Smooth muscle cell of the umbilical artery (primary cell): Measurements from ENCODE around the gene IDUA. TPM values are rescaled to one million over a fixed set of nuclear protein-coding genes. Genes with fewer than 3 reads are reported as not detected.

ENCODE experiments used
- total RNA-seq: library from RNA; depleted of rRNA; stranded (reverse); fragments of >200 nt; gene quantifications from 2 replicates; pipeline ENCODE4 v1.2.3, GENCODE V29; 2014

Gene IDUA
- 28.2 and 29.4 TPM in 2 replicates for total RNA-seq

DNA sequence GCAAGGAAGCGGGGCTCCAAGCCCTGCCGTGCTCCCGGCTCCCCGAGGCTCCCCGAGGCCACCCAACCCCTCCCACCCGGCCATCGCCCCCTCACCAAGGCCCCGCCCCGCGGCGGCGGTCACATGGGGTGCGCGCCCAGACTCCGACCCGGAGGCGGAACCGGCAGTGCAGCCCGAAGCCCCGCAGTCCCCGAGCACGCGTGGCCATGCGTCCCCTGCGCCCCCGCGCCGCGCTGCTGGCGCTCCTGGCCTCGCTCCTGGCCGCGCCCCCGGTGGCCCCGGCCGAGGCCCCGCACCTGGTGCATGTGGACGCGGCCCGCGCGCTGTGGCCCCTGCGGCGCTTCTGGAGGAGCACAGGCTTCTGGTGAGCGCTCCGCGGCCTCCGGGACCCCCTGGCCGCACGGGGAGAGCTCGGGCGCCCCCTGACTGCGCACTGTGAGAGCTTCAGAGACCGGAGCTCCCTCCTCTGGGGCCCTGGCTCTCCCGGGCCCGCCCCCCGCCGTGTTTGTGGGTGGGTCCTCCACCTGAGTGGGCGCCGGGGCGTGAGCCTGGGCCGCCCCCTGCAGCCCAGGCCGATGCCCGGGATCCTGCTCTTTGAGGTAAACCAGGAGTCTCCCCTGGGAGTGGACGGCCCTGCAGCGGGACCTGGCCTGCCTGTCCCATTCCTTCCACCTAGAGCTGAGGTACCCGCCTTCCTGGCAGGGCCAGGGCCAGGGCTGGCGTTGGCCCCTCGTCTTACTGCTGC, at the start of gene IDUA:
IDUA (plus strand) TSS at position 166 of the 745 bp plus-strand sequence; CDS start at position 207, 41 bp downstream.

DNA sequence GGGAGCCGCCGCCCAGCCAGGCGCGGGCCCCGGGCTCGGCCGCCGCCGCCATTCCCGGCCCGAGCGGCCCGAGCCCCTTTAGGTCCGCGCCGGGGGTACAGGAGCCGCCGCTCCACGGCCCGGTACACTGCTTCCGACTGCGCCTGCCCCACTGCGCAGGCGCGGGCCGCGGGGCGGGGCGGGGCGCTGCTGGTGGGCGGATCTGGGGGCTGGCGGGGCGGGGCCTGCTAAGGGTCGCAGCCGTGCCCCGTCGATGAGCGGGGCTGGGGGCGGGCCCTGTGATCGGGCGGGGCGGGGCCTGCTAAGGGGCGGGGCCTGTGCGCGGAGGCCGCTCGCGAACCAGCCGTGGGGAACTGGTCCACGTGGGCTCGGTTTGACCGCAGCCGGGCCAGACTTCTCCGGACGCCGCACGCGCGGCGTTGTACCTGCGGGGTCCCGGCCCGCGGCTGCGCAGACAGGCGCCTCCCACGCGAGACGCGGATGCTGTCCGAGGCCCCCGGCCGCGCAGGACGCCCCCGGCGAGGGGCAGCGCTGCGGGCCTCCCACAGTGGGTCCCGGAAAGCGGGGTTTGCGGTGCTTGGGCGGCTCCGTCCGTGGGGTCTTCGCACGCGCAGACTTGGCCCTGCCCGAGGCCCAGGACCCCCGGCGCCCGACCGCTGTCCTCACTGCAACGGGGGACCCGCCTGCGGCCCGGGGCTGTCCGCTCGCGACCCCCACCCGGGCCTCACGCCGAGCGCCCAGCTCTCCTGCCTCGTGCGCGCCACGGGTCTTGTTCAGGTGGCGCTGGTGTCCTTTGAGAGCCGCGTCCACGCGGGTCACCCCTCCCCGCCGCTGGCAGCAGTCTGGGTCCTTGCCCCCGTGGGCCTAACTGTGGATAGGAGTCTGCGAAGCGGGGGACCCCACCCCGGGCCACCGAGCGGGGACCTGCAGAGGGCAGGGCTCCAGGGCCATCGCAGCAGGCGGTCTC, 13.1 kb upstream of the IDUA start, which contains the start of gene DGKQ:
DGKQ (minus strand) TSS at position 139 of the 967 bp plus-strand sequence; CDS start at position 52, 87 bp downstream.

DNA sequence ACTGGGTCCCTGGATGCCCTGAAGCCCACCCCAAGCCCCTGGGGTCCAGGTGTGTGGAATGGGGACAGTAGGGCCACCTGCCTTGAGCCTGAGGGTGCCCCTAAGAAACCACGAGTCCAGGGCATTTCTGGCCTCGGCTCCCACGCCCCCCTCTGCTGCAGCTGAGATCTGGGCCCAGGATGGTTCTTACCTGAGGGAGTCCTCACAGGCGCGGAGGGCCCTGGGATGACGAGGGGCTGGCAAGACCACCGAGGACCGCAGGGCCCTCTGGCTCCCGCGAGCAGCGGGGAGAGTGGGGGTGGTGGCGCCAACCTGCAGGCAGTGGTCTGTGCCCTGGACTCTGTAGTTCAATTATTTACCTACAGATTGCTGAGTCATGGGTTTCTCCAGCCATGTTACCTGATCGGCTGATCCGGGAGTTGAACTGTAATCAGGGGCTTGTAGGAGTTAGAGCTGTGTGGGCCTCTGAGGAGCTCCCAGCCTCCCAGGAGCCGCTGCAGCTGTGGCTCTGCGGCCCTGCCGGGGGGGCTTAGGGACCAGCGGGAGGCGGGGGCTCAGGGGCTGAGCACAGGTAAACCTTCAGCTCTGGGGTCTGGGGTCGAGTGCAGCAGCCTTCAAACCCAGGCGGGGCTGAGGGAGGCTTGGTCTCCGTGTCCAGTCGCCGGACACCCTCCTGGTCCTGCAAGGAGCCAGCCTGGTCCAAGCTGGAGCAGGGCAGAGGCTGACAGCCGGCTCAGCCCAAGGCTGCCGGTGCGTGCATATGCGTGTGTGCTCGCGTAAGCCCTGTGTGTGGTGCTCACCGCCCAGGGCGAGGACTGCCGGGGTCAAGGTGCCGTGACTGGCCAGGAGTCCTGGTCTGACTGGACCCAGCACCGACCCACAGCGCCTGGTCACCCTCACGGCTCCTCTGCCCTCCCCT, 6.5 kb downstream of the IDUA start, which contains the start of gene SLC26A1:
SLC26A1 (minus strand) TSS at position 294 of the 919 bp plus-strand sequence. CDS start 1,701 bp downstream, outside the sequence.

DNA sequence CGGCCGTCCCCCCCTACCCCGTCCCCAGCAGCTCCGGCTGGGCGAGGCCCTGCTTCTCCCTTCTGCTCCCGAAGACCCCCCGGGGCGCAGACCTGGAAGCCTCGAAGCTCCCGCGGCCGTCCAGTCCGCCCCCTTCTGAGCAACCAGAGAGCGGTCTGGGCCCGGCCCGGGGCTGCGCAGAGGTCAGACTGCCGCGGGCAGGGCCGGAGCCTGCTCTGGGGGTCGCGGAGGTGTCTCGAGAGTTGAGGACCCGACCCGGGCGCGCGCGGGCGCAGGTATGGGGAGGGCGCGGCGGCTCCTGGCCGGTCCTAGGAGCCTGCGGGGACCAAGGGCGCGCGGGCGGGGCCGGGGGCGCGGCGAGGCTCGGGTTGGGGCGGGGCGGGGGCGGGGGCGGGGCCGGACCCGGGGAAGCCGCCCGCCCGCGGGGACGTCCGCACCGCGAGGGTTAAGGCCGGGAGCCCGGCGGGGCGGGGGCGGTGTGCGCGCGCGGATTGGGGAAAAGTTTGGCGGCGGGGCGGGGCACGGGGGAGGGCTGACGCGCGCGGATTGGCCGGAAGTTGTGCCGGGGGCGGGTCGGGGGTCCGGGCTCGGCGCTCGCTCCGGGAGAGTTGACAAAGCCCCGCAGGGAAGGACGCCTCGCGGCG, 24.3 kb downstream of the IDUA start, which contains the start of gene FGFRL1:
FGFRL1 (plus strand) TSS at position 605 of the 644 bp plus-strand sequence. CDS start 860 bp downstream, outside the sequence.

Other genes starting within 250 kb of the IDUA start
- not detected in 2 replicates for gene CPLX1, start 160.9 kb upstream of the IDUA start, total RNA-seq
- gene GAK, start 54.7 kb upstream of the IDUA start, total RNA-seq, result 48.1 and 87.1 TPM in 2 replicates
- 10.4 and 16.0 TPM in 2 replicates for gene TMEM175, start 54.6 kb upstream of the IDUA start, total RNA-seq
- gene DGKQ, start 13.5 kb upstream of the IDUA start, total RNA-seq, result 18.7 and 27.5 TPM in 2 replicates
- under 0.01 and 0.09 TPM in 2 replicates for gene SLC26A1, start 6.4 kb downstream of the IDUA start, total RNA-seq
- gene FGFRL1, start 24.6 kb downstream of the IDUA start, total RNA-seq, result 25.5 and 41.7 TPM in 2 replicates
- gene RNF212, start 126.5 kb downstream of the IDUA start, total RNA-seq, result 0.92 and 1.8 TPM in 2 replicates
- 55.5 and 911 TPM in 2 replicates for gene SPON2, start 185.5 kb downstream of the IDUA start, total RNA-seq